HG03457 (cell line): Measurements from ENCODE around the gene IL23R.

Source experiments
- ATAC-seq: cut with Tn5 transposase; IDR thresholded peaks from one replicate; pipeline ENCODE4 v1.9.1; 2021; ENCODE audit warnings: moderate number of reproducible peaks; ENCODE audit not compliant: unreplicated experiment

Gene IL23R

GRCh38 chr1:67148516-67149178 is 17.6 kb upstream of the IL23R start:
- peak; percentile 12 for ATAC-seq

- peak; percentile 86 for ATAC-seq
These were observed 17.0 kb upstream of the IL23R start for GRCh38 chr1:67149179-67149770.

- no peak for ATAC-seq
These were observed 15.3 kb upstream of the IL23R start for GRCh38 chr1:67150931-67151330.

- no peak for ATAC-seq
These were observed 7.9 kb upstream of the IL23R start for GRCh38 chr1:67158401-67158800.

GRCh38 chr1:67159233-67159632 is 7.0 kb upstream of the IL23R start:
- ATAC-seq, result no peak

GRCh38 chr1:67162954-67163353 is 3.3 kb upstream of the IL23R start:
- ATAC-seq, result peak; percentile 40

GRCh38 chr1:67165468-67166041 is 699 bp upstream of the IL23R start:
- ATAC-seq, result no peak

GRCh38 chr1:67169496-67169895 is 3.2 kb downstream of the IL23R start:
- peak; percentile 46 for ATAC-seq

GRCh38 chr1:67169932-67170331 is 3.7 kb downstream of the IL23R start:
- ATAC-seq, result no peak

- ATAC-seq, result no peak
These were observed 4.7 kb downstream of the IL23R start for GRCh38 chr1:67170751-67171573.

GRCh38 chr1:67171574-67171955 is 5.3 kb downstream of the IL23R start:
- ATAC-seq, result no peak

- ATAC-seq, result no peak
These were observed 5.7 kb downstream of the IL23R start for GRCh38 chr1:67171978-67172377.

GRCh38 chr1:67173988-67174387 is 7.7 kb downstream of the IL23R start:
- no peak for ATAC-seq

GRCh38 chr1:67174716-67175284 is 8.5 kb downstream of the IL23R start:
- no peak for ATAC-seq

GRCh38 chr1:67175530-67176087 is 9.4 kb downstream of the IL23R start:
- ATAC-seq, result no peak

- no peak for ATAC-seq
These were observed 18.7 kb downstream of the IL23R start for GRCh38 chr1:67184838-67185421.

- no peak for ATAC-seq
These were observed 21.9 kb downstream of the IL23R start for GRCh38 chr1:67188137-67188536.

GRCh38 chr1:67189953-67190352 is 23.7 kb downstream of the IL23R start:
- no peak for ATAC-seq

GRCh38 chr1:67190410-67190809 is 24.2 kb downstream of the IL23R start:
- ATAC-seq, result no peak

GRCh38 chr1:67190942-67191341 is 24.7 kb downstream of the IL23R start:
- ATAC-seq, result no peak
